ENCODE data around the gene ATF6.

DNA sequence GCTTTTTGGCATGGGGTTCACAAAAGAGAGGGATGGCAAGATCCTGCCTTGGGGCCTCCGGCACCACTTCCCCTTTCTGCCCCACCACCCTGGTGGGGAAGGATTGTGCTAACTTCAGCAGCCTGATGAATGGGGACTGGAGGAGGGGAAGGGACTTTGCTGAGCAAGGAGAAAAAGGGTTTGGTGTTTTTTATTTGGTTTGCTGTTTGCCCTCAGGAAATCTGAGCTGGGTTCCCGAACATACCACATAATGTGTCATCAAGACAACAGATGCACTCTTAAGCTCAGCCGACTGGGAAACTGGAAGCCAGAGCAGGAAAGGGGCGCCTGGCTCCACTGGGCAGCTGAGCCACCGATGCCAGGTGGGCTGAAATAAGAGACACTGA, 237.7 kb downstream of the ATF6 start:
- TF ChIP-seq, protein P1, sequence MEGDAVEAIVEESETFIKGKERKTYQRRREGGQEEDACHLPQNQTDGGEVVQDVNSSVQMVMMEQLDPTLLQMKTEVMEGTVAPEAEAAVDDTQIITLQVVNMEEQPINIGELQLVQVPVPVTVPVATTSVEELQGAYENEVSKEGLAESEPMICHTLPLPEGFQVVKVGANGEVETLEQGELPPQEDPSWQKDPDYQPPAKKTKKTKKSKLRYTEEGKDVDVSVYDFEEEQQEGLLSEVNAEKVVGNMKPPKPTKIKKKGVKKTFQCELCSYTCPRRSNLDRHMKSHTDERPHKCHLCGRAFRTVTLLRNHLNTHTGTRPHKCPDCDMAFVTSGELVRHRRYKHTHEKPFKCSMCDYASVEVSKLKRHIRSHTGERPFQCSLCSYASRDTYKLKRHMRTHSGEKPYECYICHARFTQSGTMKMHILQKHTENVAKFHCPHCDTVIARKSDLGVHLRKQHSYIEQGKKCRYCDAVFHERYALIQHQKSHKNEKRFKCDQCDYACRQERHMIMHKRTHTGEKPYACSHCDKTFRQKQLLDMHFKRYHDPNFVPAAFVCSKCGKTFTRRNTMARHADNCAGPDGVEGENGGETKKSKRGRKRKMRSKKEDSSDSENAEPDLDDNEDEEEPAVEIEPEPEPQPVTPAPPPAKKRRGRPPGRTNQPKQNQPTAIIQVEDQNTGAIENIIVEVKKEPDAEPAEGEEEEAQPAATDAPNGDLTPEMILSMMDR (conservative IDR thresholded peaks at IDR 0.05; ENCODE audit: low read depth, low read length) = no peak
- no peak for TF ChIP-seq MXI1 (IDR thresholded peaks at IDR 0.05; ENCODE audit: borderline replicate concordance, low read depth, low read length)
